Fibroblast of skin of back (primary cell): ENCODE data around the gene FMNL2.
A peak's percentile ranks its signal among the peaks of the same experiment; 100 is the strongest.

ENCODE experiments used
- DNase-seq: peaks from one replicate; pipeline ENCODE4 v3.0.0-alpha.2; 2013

The FMNL2 gene

GRCh38 chr2:152499896-152500735 is 165.1 kb downstream of the FMNL2 start:
- DNase-seq = peak; percentile 30

GRCh38 chr2:152500772-152501171 is 165.8 kb downstream of the FMNL2 start:
- no peak for DNase-seq

- DNase-seq = no peak
Measured at GRCh38 chr2:152501666-152502065, 166.7 kb downstream of the FMNL2 start.

GRCh38 chr2:152504618-152505017 is 169.6 kb downstream of the FMNL2 start:
- peak; percentile 49 for DNase-seq

GRCh38 chr2:152505495-152505906 is 170.5 kb downstream of the FMNL2 start:
- no peak for DNase-seq

GRCh38 chr2:152506843-152507242 is 171.9 kb downstream of the FMNL2 start:
- DNase-seq = no peak

GRCh38 chr2:152507907-152508306 is 172.9 kb downstream of the FMNL2 start:
- no peak for DNase-seq

GRCh38 chr2:152508446-152508845 is 173.5 kb downstream of the FMNL2 start:
- DNase-seq = peak; percentile 44

GRCh38 chr2:152509772-152510491 is 175.0 kb downstream of the FMNL2 start:
- no peak for DNase-seq

- DNase-seq = no peak
Measured at GRCh38 chr2:152510621-152511020, 175.6 kb downstream of the FMNL2 start.

- no peak for DNase-seq
Measured at GRCh38 chr2:152511981-152512380, 177.0 kb downstream of the FMNL2 start.

GRCh38 chr2:152513029-152513428 is 178.1 kb downstream of the FMNL2 start:
- DNase-seq = no peak

GRCh38 chr2:152513681-152514080 is 178.7 kb downstream of the FMNL2 start:
- DNase-seq = peak; percentile 85

- DNase-seq = no peak
Measured at GRCh38 chr2:152518034-152518433, 183.1 kb downstream of the FMNL2 start.

GRCh38 chr2:152518641-152519580 is 183.9 kb downstream of the FMNL2 start:
- no peak for DNase-seq

- no peak for DNase-seq
Measured at GRCh38 chr2:152519581-152519952, 184.6 kb downstream of the FMNL2 start.

- no peak for DNase-seq
Measured at GRCh38 chr2:152520759-152521158, 185.8 kb downstream of the FMNL2 start.

- DNase-seq = peak; percentile 65
Measured at GRCh38 chr2:152522446-152522845, 187.5 kb downstream of the FMNL2 start.

GRCh38 chr2:152523091-152523490 is 188.1 kb downstream of the FMNL2 start:
- peak; percentile 83 for DNase-seq

GRCh38 chr2:152525277-152525838 is 190.4 kb downstream of the FMNL2 start:
- peak; percentile 82 for DNase-seq

GRCh38 chr2:152529420-152530115 is 194.6 kb downstream of the FMNL2 start:
- DNase-seq = no peak

GRCh38 chr2:152532241-152532640 is 197.3 kb downstream of the FMNL2 start:
- DNase-seq = no peak
